Prostate gland (tissue), 2 donors: ENCODE data around the gene MRAP. TPM values are rescaled to one million over a fixed set of nuclear protein-coding genes. Genes with fewer than 3 reads are reported as not detected.

Experiments
- DNase-seq: peaks from one replicate; pipeline ENCODE4 v3.0.0-alpha.2; 2019; ENCODE audit warnings: low spot score
- H3K27ac ChIP-seq, 2 donors: fragments of 200-600 bp; sonication (generic); 2 replicates each; pipeline ENCODE4 v1.5.1; 2017 to 2019
- H3K27me3 ChIP-seq: fragments of 200-600 bp; sonication (generic); replicated peaks from 2 replicates; pipeline ENCODE4 v1.5.1; 2019; ENCODE audit not compliant: insufficient read depth
- H3K36me3 ChIP-seq, 2 donors: fragments of 200-600 bp; sonication (generic); 1 replicate in 1 of 2; 2 replicates in 1 of 2; pipeline versions ENCODE4 v1.5.1 to v1.8.1; 2017 to 2019
- H3K4me1 ChIP-seq: fragments of 200-600 bp; sonication (generic); replicated peaks from 2 replicates; pipeline ENCODE4 v1.5.1; 2019
- H3K4me3 ChIP-seq, 2 donors: fragments of 200-600 bp; sonication (generic); 2 replicates each; pipeline ENCODE4 v1.5.1; 2017 to 2019
- H3K9me3 ChIP-seq: fragments of 200-600 bp; sonication (generic); 2 replicates; pipeline ENCODE4 v1.5.1; 2017
- CTCF ChIP-seq, 4 experiments: fragments of 200-600 bp in 2 of 4; fragments of 450-650 bp in 2 of 4; sonication (generic) in 2 of 4; IDR thresholded peaks; 1 replicate in 3 of 4; 2 replicates in 1 of 4; pipeline ENCODE4 v1.5.1; 2016 to 2019; ENCODE audit warnings: antibody characterized with exemption in 4 of 4, mild to moderate bottlenecking in 2 of 4, moderate library complexity in 2 of 4
- POLR2A ChIP-seq: fragments of 450-650 bp; IDR thresholded peaks from one replicate; pipeline ENCODE4 v1.6.1; 2016; ENCODE audit warnings: antibody characterized with exemption, mild to moderate bottlenecking
- POLR2AphosphoS5 ChIP-seq: sonication (generic); formaldehyde crosslinking; IDR thresholded peaks from one replicate; pipeline ENCODE4 v1.6.1; 2017; ENCODE audit warnings: antibody characterized with exemption
- WGBS: methylation state at CpG from one replicate; pipeline ENCODE4 v1.1.5; 2018; 5-methylcytosine and 5-hydroxymethylcytosine counted together
- intact Hi-C: fragments of 100-400 bp; cut with DNase I; formaldehyde crosslinking; loops from one replicate; pipeline ENCODE4 v1.14.2; 2022
- total RNA-seq, 2 donors: library from RNA; depleted of rRNA; stranded (reverse); fragments of >200 nt; gene quantifications; one replicate each; pipeline ENCODE4 v1.1.0, GENCODE V29; 2016

Gene MRAP
- total RNA-seq, 2 donors from 2014 or later, result 4.7 TPM; not detected in 1

- H3K4me3 ChIP-seq, result no peak overlapping the region
- H3K4me1 ChIP-seq, result peaks cover 34% of the 10 kb centered on the region
- H3K9me3 ChIP-seq, result no peaks in the 10 kb centered on the region
- DNase-seq, result peak; percentile 77
- 43% methylated on average over 6 of the region's 6 CpGs for WGBS
- H3K27me3 ChIP-seq, result no peaks in the 10 kb centered on the region
- H3K27ac ChIP-seq, result peak overlapping the region; percentile 85 to 90
- intact Hi-C loops, result no loop called here
- peaks cover 22 to 31% of the 10 kb centered on the region in 2 donors for H3K36me3 ChIP-seq
- no peak for TF ChIP-seq POLR2A
- TF ChIP-seq CTCF (IDR thresholded peaks at IDR 0.05), result peak in 1 of 4 experiments; percentile 33
- peak; percentile 76 for TF ChIP-seq POLR2AphosphoS5
These were observed 52.8 kb downstream of the MRAP start for GRCh38 chr21:32351428-32351827.

- intact Hi-C loops, result no loop called here
- Histone ChIP-seq H3K4me1 (peaks cover 29% of the 10 kb centered on the region), H3K36me3 (peaks cover 17 to 24% of the 10 kb centered on the region in 2 donors), H3K27me3 (no peaks in the 10 kb centered on the region), H3K4me3 (no peak overlapping the region), H3K27ac (peak overlapping the region; percentile 85 to 90), H3K9me3 (no peaks in the 10 kb centered on the region)
- no peak for TF ChIP-seq POLR2A
- TF ChIP-seq CTCF (IDR thresholded peaks at IDR 0.05), result no peak
- no peak for TF ChIP-seq POLR2AphosphoS5
- DNase-seq, result no peak
- WGBS, result 85% methylated on average over 7 of the region's 7 CpGs
These were observed 53.9 kb downstream of the MRAP start for GRCh38 chr21:32352526-32352925.

GRCh38 chr21:32353002-32353711 lies 54.5 kb downstream of the MRAP start:
- intact Hi-C loops, result no loop called here

GRCh38 chr21:32356874-32357395 lies 58.3 kb downstream of the MRAP start:
- Histone ChIP-seq H3K36me3 (peaks cover 4 to 24% of the 10 kb centered on the region in 2 donors), H3K9me3 (no peaks in the 10 kb centered on the region), H3K4me1 (peaks cover 17% of the 10 kb centered on the region), H3K4me3 (no peak overlapping the region), H3K27ac (peak overlapping the region in 1 of 2 donors; percentile 91), H3K27me3 (no peaks in the 10 kb centered on the region)
- DNase-seq, result no peak
- intact Hi-C loops, result no loop called here
- 97% methylated on average over 1 of the region's 1 CpG for WGBS
- no peak for TF ChIP-seq CTCF (IDR thresholded peaks at IDR 0.05)
- TF ChIP-seq POLR2A, result no peak
- no peak for TF ChIP-seq POLR2AphosphoS5

More at GRCh38 chr21:32353002-32353711, 54.5 kb downstream of the MRAP start:
- no peak overlapping the region for H3K4me3 ChIP-seq
- peak overlapping the region in 1 of 2 donors; percentile 90 for H3K27ac ChIP-seq
- no peak for TF ChIP-seq POLR2AphosphoS5
- no peak for TF ChIP-seq CTCF (IDR thresholded peaks at IDR 0.05)
- no peak for TF ChIP-seq POLR2A
- DNase-seq, result no peak
- peaks cover 17 to 24% of the 10 kb centered on the region in 2 donors for H3K36me3 ChIP-seq
- H3K27me3 ChIP-seq, result no peaks in the 10 kb centered on the region
- peaks cover 24% of the 10 kb centered on the region for H3K4me1 ChIP-seq
- 97% methylated on average over 8 of the region's 8 CpGs for WGBS
- no peaks in the 10 kb centered on the region for H3K9me3 ChIP-seq
